HCT116 (cell line): Measurements from ENCODE around the gene GNG7.

Experiments
- CEBPB ChIP-seq: IDR thresholded peaks from 2 replicates; pipeline ENCODE4 v1.6.1; 2012; ENCODE audit warnings: low read depth
- EGR1 ChIP-seq: IDR thresholded peaks from 2 replicates; pipeline ENCODE4 v1.6.1; 2012; ENCODE audit warnings: low read depth
- ELF1 ChIP-seq: IDR thresholded peaks from 2 replicates; pipeline ENCODE4 v1.6.1; 2012; ENCODE audit warnings: low read depth, borderline replicate concordance
- EZH2 ChIP-seq: fragments of 200-600 bp; sonication (generic); IDR thresholded peaks from 2 replicates; pipeline ENCODE4 v1.6.1; 2017; ENCODE audit warnings: antibody characterized with exemption, mixed run types
- JUND ChIP-seq: IDR thresholded peaks from 2 replicates; pipeline ENCODE4 v1.6.1; 2012
- POLR2A ChIP-seq: IDR thresholded peaks from 2 replicates; pipeline ENCODE4 v1.7.0; 2011; ENCODE audit warnings: borderline replicate concordance; ENCODE audit not compliant: insufficient read depth, insufficient read length; ENCODE audit errors: extremely low read depth
- POLR2AphosphoS5 ChIP-seq: IDR thresholded peaks from 2 replicates; pipeline ENCODE4 v1.6.1; 2011; ENCODE audit warnings: mild to moderate bottlenecking, low read depth, low read length, moderate library complexity
- RAD21 ChIP-seq: IDR thresholded peaks from 2 replicates; pipeline ENCODE4 v1.6.1; 2012; ENCODE audit warnings: low read depth, mild to moderate bottlenecking
- SIN3A ChIP-seq: IDR thresholded peaks from 2 replicates; pipeline ENCODE4 v1.6.1; 2012; ENCODE audit warnings: low read depth
- TCF7L2 ChIP-seq: IDR thresholded peaks from 2 replicates; pipeline ENCODE4 v1.7.0; 2011; ENCODE audit warnings: borderline replicate concordance, inconsistent platforms; ENCODE audit not compliant: insufficient read depth, insufficient read length; ENCODE audit errors: extremely low read depth
- YY1 ChIP-seq: IDR thresholded peaks from 2 replicates; pipeline ENCODE4 v1.6.1; 2011; ENCODE audit warnings: low read length, low read depth, moderate library complexity, mild to moderate bottlenecking; ENCODE audit not compliant: insufficient replicate concordance; ENCODE audit errors: extremely low read depth
- TF ChIP-seq, protein P1 (sequence below), 3 experiments: fragments of 200-600 bp in 1 of 3; sonication (generic) in 1 of 3; IDR thresholded peaks in 2 of 3; conservative IDR thresholded peaks in 1 of 3; 2 replicates each; pipeline ENCODE4 v1.5.1; 2012 to 2017; ENCODE audit warnings: low read depth in 2 of 3, low read length in 2 of 3, antibody characterized with exemption in 1 of 3, borderline replicate concordance in 1 of 3, control low read depth in 1 of 3, mild to moderate bottlenecking in 1 of 3, mixed read lengths in 1 of 3, mixed run types in 1 of 3, moderate library complexity in 1 of 3; ENCODE audit not compliant: insufficient read depth in 1 of 3
- TF ChIP-seq, protein P2 (sequence below): IDR thresholded peaks from 2 replicates; pipeline ENCODE4 v1.6.1; 2012

DNA sequence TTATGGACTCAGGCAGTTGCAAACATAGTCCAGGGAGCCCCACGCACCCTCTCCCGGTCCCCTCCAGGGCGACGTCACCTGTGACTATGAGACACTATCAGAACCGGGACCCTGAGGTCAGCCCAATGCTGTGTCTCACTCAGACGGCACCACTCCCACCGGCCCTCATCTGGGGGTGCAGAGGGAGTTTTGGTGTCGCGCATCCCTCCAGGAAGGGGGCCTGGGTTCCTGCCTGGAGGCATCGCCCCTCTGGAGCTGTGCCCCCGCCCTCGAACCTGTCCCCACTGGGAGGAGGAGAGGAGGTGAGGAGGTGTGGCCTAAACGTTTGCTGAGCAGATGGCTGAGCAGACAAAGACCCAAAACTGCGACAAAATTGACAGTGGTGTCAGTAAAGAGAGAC lies 175.3 kb downstream of the GNG7 start:
- TF ChIP-seq POLR2A = no peak
- no peak for TF ChIP-seq JUND
- TF ChIP-seq, protein P1, sequence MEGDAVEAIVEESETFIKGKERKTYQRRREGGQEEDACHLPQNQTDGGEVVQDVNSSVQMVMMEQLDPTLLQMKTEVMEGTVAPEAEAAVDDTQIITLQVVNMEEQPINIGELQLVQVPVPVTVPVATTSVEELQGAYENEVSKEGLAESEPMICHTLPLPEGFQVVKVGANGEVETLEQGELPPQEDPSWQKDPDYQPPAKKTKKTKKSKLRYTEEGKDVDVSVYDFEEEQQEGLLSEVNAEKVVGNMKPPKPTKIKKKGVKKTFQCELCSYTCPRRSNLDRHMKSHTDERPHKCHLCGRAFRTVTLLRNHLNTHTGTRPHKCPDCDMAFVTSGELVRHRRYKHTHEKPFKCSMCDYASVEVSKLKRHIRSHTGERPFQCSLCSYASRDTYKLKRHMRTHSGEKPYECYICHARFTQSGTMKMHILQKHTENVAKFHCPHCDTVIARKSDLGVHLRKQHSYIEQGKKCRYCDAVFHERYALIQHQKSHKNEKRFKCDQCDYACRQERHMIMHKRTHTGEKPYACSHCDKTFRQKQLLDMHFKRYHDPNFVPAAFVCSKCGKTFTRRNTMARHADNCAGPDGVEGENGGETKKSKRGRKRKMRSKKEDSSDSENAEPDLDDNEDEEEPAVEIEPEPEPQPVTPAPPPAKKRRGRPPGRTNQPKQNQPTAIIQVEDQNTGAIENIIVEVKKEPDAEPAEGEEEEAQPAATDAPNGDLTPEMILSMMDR (IDR thresholded peaks at IDR 0.05 in 2 of 3, conservative IDR thresholded peaks at IDR 0.05 in 1 of 3; ENCODE audit: borderline replicate concordance in 1 of 3, insufficient read depth in 1 of 3, low read depth in 2 of 3, low read length in 2 of 3) = no peak
- TF ChIP-seq ELF1 = no peak
- TF ChIP-seq TCF7L2 = no peak
- TF ChIP-seq CEBPB = no peak
- no peak for TF ChIP-seq EGR1
- TF ChIP-seq, protein P2, sequence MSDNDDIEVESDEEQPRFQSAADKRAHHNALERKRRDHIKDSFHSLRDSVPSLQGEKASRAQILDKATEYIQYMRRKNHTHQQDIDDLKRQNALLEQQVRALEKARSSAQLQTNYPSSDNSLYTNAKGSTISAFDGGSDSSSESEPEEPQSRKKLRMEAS = no peak
- TF ChIP-seq SIN3A = no peak
- no peak for TF ChIP-seq POLR2AphosphoS5
- TF ChIP-seq RAD21 = no peak
- no peak for TF ChIP-seq EZH2
- TF ChIP-seq YY1 = no peak
